Suprapubic skin (tissue), 4 donors: ENCODE measurements around the gene LCE1B. TPM values are rescaled to one million over a fixed set of nuclear protein-coding genes. Genes with fewer than 3 reads are reported as not detected.

Source experiments
- DNase-seq, 2 donors: peaks; one replicate each; pipeline ENCODE4 v3.0.0-alpha.2; 2019; ENCODE audit warnings: low spot score in 2 of 2
- H3K27ac ChIP-seq: fragments of 200-600 bp; sonication (generic); one replicate; pipeline ENCODE4 v1.5.1; 2019
- H3K27me3 ChIP-seq: fragments of 200-600 bp; sonication (generic); one replicate; pipeline ENCODE4 v1.5.1; 2019
- H3K36me3 ChIP-seq: fragments of 200-600 bp; sonication (generic); one replicate; pipeline ENCODE4 v1.5.1; 2019
- H3K4me1 ChIP-seq: fragments of 200-600 bp; sonication (generic); one replicate; pipeline ENCODE4 v1.5.1; 2019
- H3K4me3 ChIP-seq: fragments of 200-600 bp; sonication (generic); one replicate; pipeline ENCODE4 v1.5.1; 2019; ENCODE audit warnings: mild to moderate bottlenecking
- H3K9me3 ChIP-seq: fragments of 200-600 bp; sonication (generic); one replicate; pipeline ENCODE4 v1.5.1; 2019
- CTCF ChIP-seq, 2 donors: fragments of 200-600 bp in 1 of 2; fragments of 450-650 bp in 1 of 2; sonication (generic) in 1 of 2; IDR thresholded peaks; one replicate each; pipeline ENCODE4 v1.5.1; 2016 to 2019; ENCODE audit warnings: antibody characterized with exemption in 2 of 2, mild to moderate bottlenecking in 1 of 2, moderate library complexity in 1 of 2
- EP300 ChIP-seq: sonication (generic); formaldehyde crosslinking; IDR thresholded peaks from one replicate; pipeline ENCODE4 v1.6.1; 2017; ENCODE audit warnings: antibody characterized with exemption
- POLR2A ChIP-seq, 2 donors: fragments of 450-650 bp; IDR thresholded peaks; one replicate each; pipeline ENCODE4 v1.6.1; 2017; ENCODE audit warnings: antibody characterized with exemption in 2 of 2, mild to moderate bottlenecking in 2 of 2, moderate library complexity in 2 of 2
- POLR2AphosphoS5 ChIP-seq, 3 donors: sonication (generic); formaldehyde crosslinking; IDR thresholded peaks; one replicate each; pipeline ENCODE4 v1.6.1; 2017; ENCODE audit warnings: antibody characterized with exemption in 3 of 3
- WGBS: methylation state at CpG from one replicate; pipeline ENCODE4 v1.1.5; 2018; 5-methylcytosine and 5-hydroxymethylcytosine counted together
- total RNA-seq, 4 donors: library from RNA; depleted of rRNA; stranded (reverse); fragments of >200 nt; gene quantifications; one replicate each; pipeline ENCODE4 v1.1.0, GENCODE V29; 2016

The LCE1B gene
- total RNA-seq, 4 donors from 2014 or later, result 29.6 to 197 (median 166) TPM

GRCh38 chr1:152801333-152801732 lies 10.4 kb upstream of the LCE1B start:
- Histone ChIP-seq H3K9me3 (no peaks in the 10 kb centered on the region), H3K27ac (no peak overlapping the region), H3K4me1 (no peaks in the 10 kb centered on the region), H3K4me3 (no peak overlapping the region), H3K27me3 (no peaks in the 10 kb centered on the region), H3K36me3 (no peaks in the 10 kb centered on the region)
- TF ChIP-seq CTCF (IDR thresholded peaks at IDR 0.05), result no peak
- no peak for TF ChIP-seq POLR2A (IDR thresholded peaks at IDR 0.05)
- TF ChIP-seq POLR2AphosphoS5 (IDR thresholded peaks at IDR 0.05), result no peak
- no peak for TF ChIP-seq EP300
- DNase-seq, result no peak
- 60% methylated on average over 1 of the region's 1 CpG for WGBS

DNA sequence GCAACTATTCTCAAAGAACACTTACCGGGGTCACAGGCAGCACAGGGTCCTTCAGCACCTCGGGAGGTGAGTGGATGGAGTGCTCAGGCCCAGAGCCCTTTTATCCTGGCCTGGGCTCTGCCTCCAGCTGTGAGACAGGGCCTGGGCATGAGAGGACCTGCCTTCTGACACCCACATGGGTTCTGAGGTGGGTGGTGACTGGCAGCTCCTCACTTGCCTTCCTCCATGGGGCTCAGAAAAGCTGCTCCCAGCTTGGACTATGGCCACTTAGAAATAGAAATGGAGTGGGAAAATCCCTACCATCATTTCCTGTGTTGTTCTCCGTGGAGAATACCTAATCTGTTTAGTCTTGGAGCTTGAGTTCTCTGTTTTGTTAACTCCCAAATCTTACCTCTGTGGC lies 5.2 kb upstream of the LCE1B start, which contains the start of gene LCE1C:
LCE1C (minus strand) TSS at position 76 of the 400 bp plus-strand sequence. CDS start 1,173 bp downstream, outside the sequence.
- DNase-seq, result no peak
- Histone ChIP-seq H3K27ac (no peak within 1 kb of the TSS), H3K36me3 (no peaks in the 10 kb centered on the region), H3K9me3 (no peaks in the 10 kb centered on the region), H3K4me1 (peaks cover 6% of the 10 kb centered on the region), H3K27me3 (no peaks in the 10 kb centered on the region), H3K4me3 (no peak within 1 kb of the TSS)
- 53% methylated on average over 3 of the region's 3 CpGs for WGBS
- TF ChIP-seq CTCF (IDR thresholded peaks at IDR 0.05) (no peak), EP300 (no peak), POLR2AphosphoS5 (IDR thresholded peaks at IDR 0.05) (no peak)

DNA sequence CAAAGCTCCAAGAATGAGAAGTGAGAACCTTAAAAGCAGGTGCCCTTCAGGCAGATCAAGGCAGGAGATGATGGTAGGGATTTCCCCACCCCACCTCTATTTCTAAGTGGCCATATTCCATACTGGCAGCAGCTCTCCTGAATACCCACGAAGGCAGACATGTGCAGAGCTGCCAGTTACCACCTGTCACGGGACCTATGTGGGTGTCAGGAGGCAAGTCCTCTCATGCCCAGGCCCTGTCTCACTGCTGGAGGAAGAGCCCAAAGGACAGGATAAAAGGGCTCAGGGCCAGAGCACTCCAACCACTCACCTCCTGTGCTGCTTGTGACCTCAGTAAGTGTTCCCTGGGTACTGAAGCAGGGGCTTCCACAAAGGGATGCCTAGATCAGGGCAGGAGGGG lies 721 bp upstream of the LCE1B start:
- H3K4me3 ChIP-seq, result no peak overlapping the region
- peaks cover 7% of the 10 kb centered on the region for H3K4me1 ChIP-seq
- no peak for DNase-seq
- no peaks in the 10 kb centered on the region for H3K27me3 ChIP-seq
- no peak for TF ChIP-seq CTCF (IDR thresholded peaks at IDR 0.05)
- TF ChIP-seq POLR2AphosphoS5 (IDR thresholded peaks at IDR 0.05), result no peak
- no peak for TF ChIP-seq POLR2A (IDR thresholded peaks at IDR 0.05)
- no peak for TF ChIP-seq EP300
- H3K27ac ChIP-seq, result no peak overlapping the region
- H3K9me3 ChIP-seq, result no peaks in the 10 kb centered on the region
- H3K36me3 ChIP-seq, result no peaks in the 10 kb centered on the region
- 44% methylated on average over 2 of the region's 2 CpGs for WGBS

- 86% methylated on average over 6 of the region's 6 CpGs for WGBS
- Histone ChIP-seq H3K9me3 (no peaks in the 10 kb centered on the region), H3K36me3 (no peaks in the 10 kb centered on the region), H3K27me3 (no peaks in the 10 kb centered on the region), H3K27ac (no peak overlapping the region), H3K4me1 (no peaks in the 10 kb centered on the region), H3K4me3 (no peak overlapping the region)
- TF ChIP-seq POLR2AphosphoS5 (IDR thresholded peaks at IDR 0.05) (no peak), POLR2A (IDR thresholded peaks at IDR 0.05) (no peak), EP300 (no peak), CTCF (IDR thresholded peaks at IDR 0.05) (no peak)
- DNase-seq, result no peak
These were observed 5.5 kb downstream of the LCE1B start for GRCh38 chr1:152817309-152817708.

GRCh38 chr1:152823294-152823693 lies 11.5 kb downstream of the LCE1B start:
- TF ChIP-seq CTCF (IDR thresholded peaks at IDR 0.05) (no peak), POLR2A (IDR thresholded peaks at IDR 0.05) (no peak), POLR2AphosphoS5 (IDR thresholded peaks at IDR 0.05) (no peak), EP300 (no peak)
- Histone ChIP-seq H3K4me3 (no peak overlapping the region), H3K36me3 (no peaks in the 10 kb centered on the region), H3K27ac (no peak overlapping the region), H3K27me3 (no peaks in the 10 kb centered on the region), H3K9me3 (no peaks in the 10 kb centered on the region), H3K4me1 (no peaks in the 10 kb centered on the region)
- no peak for DNase-seq
- 58% methylated on average over 5 of the region's 5 CpGs for WGBS
